GM19328 (cell line): ENCODE data around the gene SDR39U1.
"Not testable (repeated sequence)": the region's sequence is repeated elsewhere in the genome, so short reads cannot be mapped to it uniquely, and the experiment has no call there.

Experiments
- ATAC-seq: cut with Tn5 transposase; IDR thresholded peaks from one replicate; pipeline ENCODE4 v1.9.1; 2021; ENCODE audit warnings: mild to moderate bottlenecking, moderate library complexity; ENCODE audit not compliant: unreplicated experiment

The SDR39U1 gene

DNA sequence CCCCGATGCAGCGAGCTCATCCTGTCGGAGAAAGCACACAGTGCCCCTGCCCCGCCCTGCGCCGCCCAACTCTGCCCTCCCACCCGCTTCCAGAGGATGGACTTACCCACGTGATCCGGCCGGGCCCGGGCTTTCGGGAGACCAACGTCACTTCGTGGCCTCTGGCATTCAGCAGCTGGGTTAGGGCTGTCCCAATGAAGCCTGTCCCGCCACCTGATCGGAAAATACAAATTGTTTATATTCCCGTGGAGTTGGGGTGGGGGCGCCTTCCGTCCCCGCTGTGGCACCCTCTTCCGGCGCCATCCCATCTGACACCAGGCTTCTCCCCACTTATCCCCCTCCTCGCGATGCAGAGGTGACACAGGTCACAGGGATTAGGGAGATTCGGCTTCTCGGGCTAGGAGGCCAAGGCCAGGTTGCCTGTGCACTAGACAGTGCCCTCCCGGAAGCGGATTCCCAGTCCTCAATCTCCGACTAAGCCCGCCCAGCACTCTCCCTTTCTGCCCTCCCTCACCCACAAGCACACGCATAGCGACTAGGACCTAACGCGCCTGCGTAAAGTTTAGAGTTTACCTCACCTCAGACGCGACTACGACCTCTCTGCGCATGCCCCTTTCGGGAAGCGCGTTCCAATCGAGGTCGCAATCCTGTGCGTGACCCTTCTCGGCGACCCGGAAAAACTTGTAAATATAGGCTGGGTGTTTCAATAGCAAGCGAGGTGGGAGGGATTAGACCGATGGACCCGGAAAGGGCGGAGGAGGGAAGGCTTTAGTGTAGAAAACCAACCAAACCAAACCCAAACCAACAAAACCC lies at the start of gene SDR39U1:
TSS of gene SDR39U1 (minus strand) at position 537 of the 813 bp plus-strand sequence. CDS start at position 530, 7 bp downstream.
- ATAC-seq, result peak; percentile 90

DNA sequence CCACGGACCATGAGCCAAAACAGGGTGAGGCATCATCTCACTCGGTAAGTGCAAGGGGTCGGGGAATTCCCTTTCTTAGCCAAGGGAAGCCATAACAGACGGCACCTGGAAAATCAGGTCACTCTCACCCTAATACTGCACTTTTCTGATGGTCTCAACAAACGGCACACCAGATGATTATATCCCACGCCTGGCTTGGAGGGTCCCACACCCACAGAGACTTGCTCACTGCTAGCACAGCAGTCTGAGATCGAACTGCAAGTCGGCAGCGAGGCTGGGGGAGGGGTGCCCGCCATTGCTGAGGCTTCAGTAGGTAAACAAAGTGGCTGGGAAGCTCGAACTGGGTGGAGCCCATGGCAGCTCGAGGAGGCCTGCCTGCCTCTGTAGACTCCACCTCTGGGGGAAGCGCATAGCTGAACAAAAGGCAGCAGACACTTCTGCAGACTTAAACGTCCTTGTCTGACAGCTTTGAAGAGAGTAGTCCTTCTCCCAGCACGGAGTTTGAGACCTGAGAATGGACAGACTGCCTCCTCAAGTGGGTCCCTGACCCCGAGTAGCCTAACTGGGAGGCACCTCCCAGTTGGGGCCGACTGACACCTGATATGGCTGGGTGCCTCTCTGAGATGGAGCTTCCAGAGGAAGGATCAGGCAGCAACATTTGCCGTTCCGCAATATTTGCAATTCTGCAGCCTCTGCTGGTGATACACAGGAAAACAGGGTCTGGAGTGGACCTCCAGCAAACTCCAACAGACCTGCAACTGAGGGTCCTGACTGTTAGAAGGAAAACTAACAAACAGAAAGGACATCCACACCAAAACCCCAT lies 49.2 kb upstream of the SDR39U1 start:
- not testable (repeated sequence) for ATAC-seq

- ATAC-seq, result no peak
These were observed 41.2 kb upstream of the SDR39U1 start for GRCh38 chr14:24483604-24484252.

DNA sequence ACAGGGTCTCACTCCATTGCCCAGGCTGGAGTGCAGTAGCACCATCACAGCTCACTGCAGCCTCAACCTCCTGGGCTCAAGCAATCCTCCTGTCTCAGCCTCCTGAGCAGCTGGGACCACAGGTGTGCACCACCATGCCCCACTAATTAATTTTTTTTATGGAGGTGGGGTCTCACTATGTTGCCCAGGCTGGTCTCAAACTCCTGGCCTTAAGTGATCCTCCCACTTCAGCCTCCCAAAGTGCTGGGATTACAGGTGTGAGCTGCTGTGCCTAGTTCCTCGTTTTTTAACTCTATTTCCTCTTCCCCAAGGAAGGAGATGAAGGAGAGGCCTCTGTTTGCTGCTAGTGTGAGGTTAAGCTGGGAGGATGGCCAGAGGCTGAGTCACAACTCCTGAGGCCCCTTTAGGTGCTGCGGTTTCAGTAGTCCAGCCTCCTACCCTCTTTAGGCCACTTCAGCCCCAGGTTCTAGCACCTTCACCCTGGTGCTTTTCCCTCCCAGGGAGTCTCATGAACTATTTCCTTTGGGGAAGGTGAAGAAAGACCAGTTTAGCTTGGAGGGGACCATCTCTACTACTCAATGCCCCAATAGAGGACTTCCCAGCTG lies 40.2 kb upstream of the SDR39U1 start:
- not testable (repeated sequence) for ATAC-seq

DNA sequence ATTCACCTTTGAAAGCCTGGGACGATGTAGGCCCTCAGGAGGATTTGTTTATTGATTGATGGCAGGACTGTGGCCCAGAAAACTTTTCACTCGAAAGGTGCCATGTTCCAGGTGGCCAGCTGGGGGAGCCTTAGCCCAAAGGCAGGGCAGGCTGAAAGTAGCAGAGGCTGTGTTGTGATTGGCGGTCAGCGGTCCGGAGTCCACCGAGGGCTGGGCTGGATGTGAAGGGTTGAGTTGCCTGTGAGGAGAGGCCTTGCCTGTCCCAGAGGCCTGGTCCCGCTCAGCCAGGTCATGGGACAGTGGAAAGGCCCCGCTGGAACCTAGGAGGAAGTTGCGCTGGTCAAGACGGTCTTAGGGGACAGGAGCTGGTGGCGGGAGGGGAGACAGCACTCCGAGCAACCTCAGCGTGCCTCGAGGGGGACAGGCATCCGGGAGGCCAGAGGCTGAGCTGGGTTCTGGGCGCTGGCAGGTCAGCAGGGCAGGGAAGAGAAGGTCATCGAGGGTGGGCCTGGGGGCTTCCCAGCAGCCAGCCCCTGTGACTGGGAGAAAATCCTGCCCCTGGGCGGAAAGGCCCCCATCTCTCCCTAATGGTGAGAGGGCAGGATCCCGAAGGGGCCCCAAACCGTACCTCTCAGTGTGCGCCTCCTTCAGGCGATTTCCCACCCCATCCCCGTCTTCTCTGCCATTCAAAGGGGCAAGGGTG lies 39.2 kb upstream of the SDR39U1 start:
- ATAC-seq, result no peak

DNA sequence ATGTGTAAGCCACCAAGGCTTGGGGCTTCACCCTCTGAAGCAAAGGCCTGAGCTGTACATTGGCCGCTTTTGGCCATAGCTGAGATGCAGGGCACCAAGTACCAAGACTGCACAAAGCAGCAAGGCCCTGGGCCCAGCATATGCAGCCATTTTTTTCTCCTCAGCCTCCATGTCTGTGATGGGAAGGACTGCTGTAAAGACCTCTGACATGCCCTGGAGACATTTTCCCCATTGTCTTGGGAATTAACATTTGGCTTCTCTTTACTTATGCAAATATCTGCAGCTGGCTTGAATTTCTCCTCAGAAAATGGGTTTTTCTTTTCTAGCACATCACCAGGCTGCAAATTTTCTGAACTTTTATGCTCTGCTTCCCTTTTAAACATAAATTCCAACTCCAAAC lies 37.4 kb upstream of the SDR39U1 start:
- ATAC-seq, result not testable (repeated sequence)

DNA sequence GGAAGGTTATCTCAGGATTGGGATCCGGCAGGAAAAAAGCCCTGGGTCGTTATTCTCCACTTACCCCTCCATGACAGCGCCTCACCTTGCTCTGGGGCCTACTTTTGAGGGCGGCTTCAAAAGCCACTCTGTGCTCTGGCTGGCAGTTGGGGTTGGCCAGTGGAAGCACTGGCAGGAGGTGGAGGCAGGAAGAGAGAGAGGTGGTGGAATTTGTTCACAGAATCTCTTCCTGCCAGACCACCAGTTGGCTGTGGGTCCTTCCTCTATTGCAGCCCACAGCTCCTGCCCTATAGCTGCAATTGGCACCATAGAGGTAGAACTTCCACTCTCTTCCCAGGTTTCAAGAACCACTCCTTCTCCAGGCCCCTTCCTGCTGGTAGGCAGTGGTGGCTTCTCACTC lies 32.7 kb upstream of the SDR39U1 start:
- no peak for ATAC-seq

DNA sequence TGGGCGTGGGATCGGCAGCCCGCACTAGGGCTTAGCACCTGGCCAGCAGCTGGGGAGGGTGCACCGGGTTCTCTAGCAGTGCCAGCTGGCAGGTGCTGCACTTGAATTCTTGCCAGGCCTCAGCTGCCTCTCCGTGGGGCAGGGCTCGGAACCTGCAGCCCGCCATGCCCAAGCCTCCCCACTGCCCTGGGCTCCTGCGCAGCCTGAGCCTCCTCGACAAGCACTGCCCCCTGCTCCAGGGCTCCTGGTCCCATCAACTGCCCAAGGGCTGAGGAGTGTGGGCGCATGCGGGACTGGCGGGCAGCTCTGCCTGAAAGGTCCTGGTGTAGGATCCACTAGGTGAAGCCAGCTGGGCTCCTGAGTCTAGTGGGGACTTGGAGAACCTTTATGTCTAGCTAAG lies 30.6 kb upstream of the SDR39U1 start:
- ATAC-seq, result no peak

- ATAC-seq, result not testable (repeated sequence)
These were observed 27.9 kb upstream of the SDR39U1 start for GRCh38 chr14:24470450-24470849.

- no peak for ATAC-seq
These were observed 23.2 kb upstream of the SDR39U1 start for GRCh38 chr14:24465805-24466204.

DNA sequence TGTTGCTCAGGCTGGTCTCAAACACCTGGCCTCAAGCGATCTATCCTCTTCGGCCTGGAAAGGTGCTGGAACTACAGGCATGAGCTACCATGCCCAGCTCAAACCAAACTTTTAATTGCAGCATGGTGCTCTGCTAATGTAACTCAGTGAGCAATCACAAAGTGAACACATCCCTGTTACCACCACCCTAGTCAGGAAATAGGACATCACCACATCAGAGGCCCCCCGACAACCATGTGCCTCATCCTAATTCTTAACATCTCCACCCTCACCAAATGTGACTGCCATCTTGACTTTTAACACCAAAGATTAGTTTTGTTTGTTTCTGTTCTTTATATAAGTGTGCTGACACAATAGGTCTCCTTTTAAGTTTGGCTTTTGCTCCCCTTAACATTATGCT lies 22.8 kb upstream of the SDR39U1 start:
- ATAC-seq, result no peak

DNA sequence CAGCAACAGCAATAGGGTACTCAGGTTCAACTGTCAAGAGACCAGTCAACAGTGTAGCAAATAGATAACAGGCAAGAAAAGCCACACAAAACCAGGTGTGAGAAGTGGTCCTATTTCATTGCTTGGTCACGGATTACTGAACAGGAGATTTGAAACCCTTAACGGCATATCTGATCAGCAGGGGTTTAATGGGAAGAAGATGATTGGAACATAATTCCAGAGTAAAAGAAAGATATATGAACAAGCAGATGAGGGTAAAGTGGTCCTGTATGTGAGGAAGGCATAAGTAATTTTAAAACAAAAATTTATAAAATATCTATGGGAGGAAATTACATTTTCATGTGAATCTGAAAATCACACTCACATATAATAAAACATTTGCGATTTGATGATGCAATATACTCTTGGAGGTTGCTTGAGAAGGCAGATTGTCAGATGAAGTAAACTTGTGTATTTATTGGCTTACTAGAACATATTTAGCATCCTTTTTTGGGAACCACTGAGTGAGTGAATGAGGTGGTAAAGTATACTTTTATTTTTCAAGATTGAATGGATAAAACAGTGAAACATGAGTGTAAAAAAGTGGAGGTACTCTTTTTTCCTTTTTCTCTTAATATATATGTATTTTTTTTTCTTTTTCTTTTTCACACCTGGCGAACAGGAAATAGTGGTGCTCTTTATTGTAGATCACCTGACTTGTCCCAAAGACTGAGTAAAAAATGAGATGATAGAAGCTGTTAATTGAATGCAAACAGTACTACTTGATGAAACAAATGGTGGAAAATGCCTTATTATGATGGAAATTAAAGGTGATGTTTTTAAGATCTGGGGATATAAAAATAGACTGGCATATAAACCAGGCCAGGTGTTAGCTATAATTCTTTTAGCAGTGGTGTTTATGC lies 21.6 kb upstream of the SDR39U1 start:
- no peak for ATAC-seq

DNA sequence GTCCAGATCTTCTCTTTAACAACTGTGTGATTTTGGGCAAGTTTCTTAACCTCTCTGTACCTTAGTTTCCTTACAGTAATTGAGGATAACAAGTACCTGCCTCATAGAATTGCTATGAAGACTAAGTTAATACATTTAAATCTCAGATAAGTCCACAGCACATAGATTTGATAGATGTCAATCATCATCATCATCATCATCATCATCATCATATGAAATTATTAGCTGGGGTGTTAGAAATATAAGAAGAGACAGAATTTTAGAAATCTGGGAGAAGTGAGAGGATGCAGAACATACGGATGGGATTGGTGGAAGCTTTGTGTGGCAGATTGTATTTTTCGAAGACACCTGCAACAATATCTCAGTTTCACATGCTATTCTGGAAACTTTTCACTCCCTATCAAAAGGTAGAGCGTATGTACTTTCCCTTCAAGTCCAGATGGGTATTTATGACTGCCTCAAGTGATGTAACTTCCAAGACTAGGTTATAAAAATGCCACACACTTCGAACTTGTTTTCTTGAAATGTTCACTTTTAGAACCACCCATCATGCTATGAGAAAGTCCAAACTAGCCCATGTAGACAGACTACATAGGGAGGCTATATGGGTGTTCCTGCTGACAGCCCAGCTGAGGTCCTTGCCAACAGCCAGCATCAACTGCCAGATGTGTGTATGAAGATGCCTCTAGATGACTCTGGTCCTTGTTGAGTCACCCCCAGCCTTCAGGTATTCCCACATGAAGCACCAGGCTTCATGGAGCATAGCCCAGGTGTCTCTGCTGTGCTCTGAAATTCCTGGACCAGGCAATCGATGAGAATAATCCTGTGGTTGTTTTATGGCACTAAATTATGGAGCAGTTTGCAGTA lies 20.7 kb upstream of the SDR39U1 start:
- ATAC-seq, result no peak

- ATAC-seq, result no peak
These were observed 18.8 kb upstream of the SDR39U1 start for GRCh38 chr14:24461336-24461735.

DNA sequence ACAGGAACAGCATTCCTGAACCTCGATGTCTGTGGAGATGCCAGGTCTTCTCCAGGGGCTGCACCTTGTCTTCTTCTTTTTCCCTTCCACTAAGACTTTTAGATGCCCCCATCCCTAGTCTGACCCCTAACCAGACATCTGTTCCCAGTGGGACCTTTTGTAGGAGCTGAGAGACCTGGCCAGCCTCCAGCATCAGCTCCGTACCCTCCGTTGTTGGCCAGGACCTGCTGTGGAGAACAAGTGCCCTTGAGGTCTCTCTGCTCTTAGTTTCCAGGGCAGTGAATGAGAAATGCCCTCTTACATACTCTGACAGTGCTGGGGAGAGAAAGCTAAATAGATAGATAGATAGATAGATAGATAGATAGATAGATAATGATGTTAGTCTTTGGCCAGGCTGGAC lies 16.8 kb upstream of the SDR39U1 start:
- ATAC-seq, result no peak

GRCh38 chr14:24458736-24459135 lies 16.2 kb upstream of the SDR39U1 start:
- no peak for ATAC-seq

GRCh38 chr14:24456980-24457379 lies 14.4 kb upstream of the SDR39U1 start:
- ATAC-seq, result no peak

GRCh38 chr14:24450828-24451227 lies 8.3 kb upstream of the SDR39U1 start:
- not testable (repeated sequence) for ATAC-seq
